Measurements from ENCODE around the gene TTC12. TPM values are rescaled to one million over a fixed set of nuclear protein-coding genes. Genes with fewer than 3 reads are reported as not detected.

Gene TTC12
- 7.4 and 9.0 TPM in 2 replicates for total RNA-seq (2021; fragmentation: NEBNext Ultra II Directional; extraction: Animal tissue kit (Norgen Biotek cat#: 25700))
- 4.7 and 5.1 TPM in 2 replicates for polyA plus RNA-seq (2011; rRNA removed)
- 8.0 TPM for polyA plus RNA-seq (2011; cell fraction: cytosol; rRNA removed)
- 26.4 TPM for polyA plus RNA-seq (2011; cell fraction: nucleus; rRNA removed)
- polyA plus RNA-seq (2012, experiment 1 of 2), result 6.2 to 11.4 TPM (median 7.5 TPM) in 4 replicates
- 1.1 TPM for polyA plus RNA-seq (2012, experiment 2 of 2)
- polyA plus RNA-seq (2013, experiment 1 of 2), result 6.7 TPM
- 6.8 TPM for polyA plus RNA-seq (2013, experiment 2 of 2)
- polyA minus RNA-seq (2011; rRNA and poly(A)+ RNA removed), result 9.6 and 14.1 TPM in 2 replicates
- polyA minus RNA-seq (2011; cell fraction: cytosol; rRNA and poly(A)+ RNA removed), result 10.9 TPM
- polyA minus RNA-seq (2011; cell fraction: nucleus; rRNA and poly(A)+ RNA removed), result 33.3 TPM
- long read RNA-seq, experiment 1, partial matches to known transcripts, result 3 of 4 reads
- long read RNA-seq, experiment 1, other reads (novel, unspliced or antisense), result 1 of 4 reads
- long read RNA-seq, experiment 2, partial matches to known transcripts, result 0 of 2 reads
- long read RNA-seq, experiment 2, other reads (novel, unspliced or antisense), result 2 of 2 reads

- H2BK5ac ChIP-seq (ENCODE audit: low read depth, low read length), result no peak within 1 kb of the TSS; the same call in 1 of the 2 replicates
- FAIRE-seq (no peak), DNase-seq (ENCODE audit: low read depth in 1 of 2, low spot score in 2 of 2) (peak; percentile 73 to 97)
- H2BK15ac ChIP-seq (ENCODE audit: low read length), result no peak within 1 kb of the TSS
- peak within 1 kb of the TSS; percentile 79 for H4K8ac ChIP-seq (ENCODE audit: extremely low read depth, insufficient read depth, low read length)
- peak within 1 kb of the TSS; percentile 76 for H3K27ac ChIP-seq (ENCODE audit: low read depth, low read length)
- H2BK12ac ChIP-seq (ENCODE audit: low read depth, low read length), result no peak within 1 kb of the TSS
- POLR2A ChIA-PET (ENCODE audit: partially characterized antibody), result interaction anchor here (1.0 to 1.2 kb wide), 2 partner anchors 15 to 17 kb away, joined by 3 read pairs; no protein-coding TSS in a partner anchor
- 10% methylated on average over 39 of the region's 64 CpGs; no CpG with 5 or more reads in 1 of the 2 experiments for WGBS, 2 experiments (ENCODE audit: extremely low coverage in 1 of 2, insufficient coverage in 1 of 2, insufficient read length in 1 of 2, insufficient replicate concordance in 2 of 2, low coverage in 1 of 2, low lambda C conversion rate in 2 of 2, missing lambda C conversion rate in 1 of 2)
- H3K4me3 ChIP-seq (ENCODE audit: extremely low read depth in 1 of 4, insufficient read depth in 2 of 4, low read depth in 3 of 4, low read length in 4 of 4), result peak within 1 kb of the TSS; percentile 70 to 79 (median 72)
- H4K5ac ChIP-seq (ENCODE audit: insufficient read length, low read depth, low read length), result peak within 1 kb of the TSS; percentile 82
- peak within 1 kb of the TSS; percentile 86 for H2AFZ ChIP-seq (ENCODE audit: low read length)
- CTCF ChIA-PET (ENCODE audit: partially characterized antibody), result interaction anchor here (0.6 to 1.3 kb wide), 10 partner anchors 8 to 217 kb away, joined by 3 to 5 read pairs (median 4); no protein-coding TSS in a partner anchor
- H2BK120ac ChIP-seq (replicated peaks; ENCODE audit: low read depth, low read length), result no peak within 1 kb of the TSS
- no peak within 1 kb of the TSS for H2AK5ac ChIP-seq (ENCODE audit: low read depth, low read length)
- peaks cover 0 to 13% (median 6%) of the 10 kb centered on the region in 4 experiments; a peak in 6 of 7 replicates for H3K4me1 ChIP-seq (replicated peaks in 1 of 4; ENCODE audit: control insufficient read depth in 3 of 4, insufficient read depth in 4 of 4, low read length in 3 of 4)
- peaks cover 0 to 8% (median 3%) of the 10 kb centered on the region in 4 experiments; a peak in 1 of 7 replicates for H3K27me3 ChIP-seq (replicated peaks in 1 of 4; ENCODE audit: control insufficient read depth in 3 of 4, extremely low read depth in 1 of 4, insufficient read depth in 3 of 4, low read length in 3 of 4)
- peak within 1 kb of the TSS; percentile 49 to 74 (median 66) for H3K9ac ChIP-seq (replicated peaks in 1 of 4; ENCODE audit: extremely low read depth in 1 of 4, low read depth in 3 of 4, low read length in 3 of 4)
- no peaks in the 10 kb centered on the region for H3K9me3 ChIP-seq (ENCODE audit: insufficient read depth in 2 of 2, low read depth in 1 of 2, low read length in 1 of 2)
- peaks cover 6% of the 10 kb centered on the region for H3K23me2 ChIP-seq (ENCODE audit: low read depth, low read length)
- H3K79me2 ChIP-seq (ENCODE audit: control insufficient read depth in 1 of 2, insufficient read depth in 2 of 2, low read length in 2 of 2), result no peaks in the 10 kb centered on the region
- peak within 1 kb of the TSS; percentile 34 for H3K4ac ChIP-seq (replicated peaks; ENCODE audit: insufficient read length, low read depth, low read length)
- no peaks in the 10 kb centered on the region for H3K36me3 ChIP-seq (ENCODE audit: control insufficient read depth in 2 of 4, insufficient read depth in 4 of 4, low read length in 3 of 4)
- H3K18ac ChIP-seq (ENCODE audit: extremely low read depth, low read length), result peak within 1 kb of the TSS; percentile 71; the same call in 1 of the 2 replicates
- no peaks in the 10 kb centered on the region for H3K79me1 ChIP-seq (ENCODE audit: low read depth, low read length)
- H4K91ac ChIP-seq (replicated peaks; ENCODE audit: insufficient read length, low read length), result no peak within 1 kb of the TSS
- peak within 1 kb of the TSS; percentile 92 to 93 for H3K4me2 ChIP-seq (ENCODE audit: insufficient read depth in 1 of 2, low read depth in 2 of 2, low read length in 2 of 2)
- no peaks in the 10 kb centered on the region for H4K20me1 ChIP-seq (replicated peaks in 1 of 2; ENCODE audit: control insufficient read depth in 1 of 2, insufficient read depth in 2 of 2, low read length in 2 of 2)
- H2BK20ac ChIP-seq (ENCODE audit: low read length), result no peak within 1 kb of the TSS
- H3K56ac ChIP-seq (replicated peaks; ENCODE audit: insufficient read length, low read depth, low read length), result no peak within 1 kb of the TSS
- H3K14ac ChIP-seq (ENCODE audit: insufficient read length), result no peak within 1 kb of the TSS
- no peak within 1 kb of the TSS for H3K23ac ChIP-seq (ENCODE audit: insufficient read length)
- TF ChIP-seq RAD21 (IDR thresholded peaks at IDR 0.05 in 1 of 2, conservative IDR thresholded peaks at IDR 0.05 in 1 of 2; ENCODE audit: low read depth in 2 of 2, low read length in 2 of 2), result 0 out of 4 replicates have a peak, but pooled peaks of 1 of the 2 experiments have one; percentile 5
- TF ChIP-seq POLR2AphosphoS5 (IDR thresholded peaks at IDR 0.05; ENCODE audit: low read depth, low read length), result peak; percentile 71; the same call in 1 of the 2 replicates
- TF ChIP-seq SP4 (IDR thresholded peaks at IDR 0.05; ENCODE audit: low read length), result no peak
- peak; percentile 83 for TF ChIP-seq TAF7 (optimal IDR thresholded peaks at IDR 0.05; ENCODE audit: borderline replicate concordance, low read depth, low read length)
- no peak for TF ChIP-seq RFX5 (IDR thresholded peaks at IDR 0.05; ENCODE audit: borderline replicate concordance, low read depth, low read length)
- no peak for TF ChIP-seq MAFK (IDR thresholded peaks at IDR 0.05; ENCODE audit: low read depth, low read length)
- peak; percentile 77 for TF ChIP-seq KDM4A (IDR thresholded peaks at IDR 0.05; ENCODE audit: low read depth, low read length, severe bottlenecking)
- peak; percentile 80 for TF ChIP-seq TAF1 (IDR thresholded peaks at IDR 0.05; ENCODE audit: low read depth, low read length)
These were observed at the start of gene TTC12 for GRCh38 chr11:113314389-113315301. Gene TTC12 (plus strand): TSS chr11:113314583. CDS start chr11:113316258, 1,675 bp downstream.
